Right lobe of liver (tissue), 6 donors: ENCODE results near the gene NOCT. TPM values are rescaled to one million over a fixed set of nuclear protein-coding genes. Genes with fewer than 3 reads are reported as not detected.
A peak's percentile ranks its signal among the peaks of the same experiment; 100 is the strongest.

Experiments
- ATAC-seq, 4 donors: fragments of 200-7000 bp; cut with Tn5 transposase; one replicate each; pipeline ENCODE4 v1.9.1; 2020; ENCODE audit warnings: mild to moderate bottlenecking in 4 of 4, moderate library complexity in 4 of 4
- DNase-seq, 3 donors: peaks; one replicate each; pipeline ENCODE4 v3.0.0-alpha.2; 2020
- H3K27ac ChIP-seq, 3 donors: fragments of 200-600 bp; one replicate each; pipeline ENCODE4 v1.8.0; 2022
- H3K27me3 ChIP-seq, 2 donors: fragments of 200-600 bp; one replicate each; pipeline ENCODE4 v1.8.0; 2022
- H3K36me3 ChIP-seq, 4 donors: fragments of 200-600 bp; sonication (generic) in 1 of 4; one replicate each; pipeline versions ENCODE4 v1.5.1 to v1.8.0; 2017 to 2022; ENCODE audit warnings: control low read depth in 1 of 4
- H3K4me1 ChIP-seq, 4 donors: fragments of 200-600 bp; sonication (generic) in 1 of 4; one replicate each; pipeline versions ENCODE4 v1.5.1 to v1.8.0; 2017 to 2022; ENCODE audit warnings: control low read depth in 1 of 4
- H3K4me3 ChIP-seq, 3 donors: fragments of 200-600 bp; one replicate each; pipeline ENCODE4 v1.8.0; 2022
- H3K9me3 ChIP-seq, 4 donors: fragments of 200-600 bp; sonication (generic) in 1 of 4; one replicate each; pipeline versions ENCODE4 v1.5.1 to v1.8.0; 2017 to 2022; ENCODE audit warnings: control low read depth in 1 of 4
- CTCF ChIP-seq, 4 donors: fragments of 200-600 bp in 3 of 4; fragments of 450-650 bp in 1 of 4; IDR thresholded peaks; one replicate each; pipeline versions ENCODE4 v1.5.1 to v1.8.0; 2016 to 2022; ENCODE audit warnings: antibody characterized with exemption in 4 of 4, mild to moderate bottlenecking in 2 of 4
- POLR2A ChIP-seq: fragments of 450-650 bp; IDR thresholded peaks from one replicate; pipeline ENCODE4 v1.6.1; 2017; ENCODE audit warnings: antibody characterized with exemption, mild to moderate bottlenecking
- WGBS: methylation state at CpG from one replicate; pipeline ENCODE4 v1.1.6; 2018; ENCODE audit warnings: low coverage, low lambda C conversion rate; ENCODE audit not compliant: insufficient coverage; ENCODE audit errors: missing lambda C conversion rate; 5-methylcytosine and 5-hydroxymethylcytosine counted together
- intact Hi-C, 2 donors: fragments of 100-400 bp; cut with DNase I; formaldehyde crosslinking; loops; one replicate each; pipeline versions ENCODE4 v1.11.2 to v1.14.1; 2022
- total RNA-seq, 6 experiments: library from RNA; depleted of rRNA in 2 of 6; stranded (reverse); fragments of >200 nt in 2 of 6; fragmentation: NEBNext Ultra II Directional in 3 of 6; extraction: Animal tissue kit (Norgen Biotek cat#: 25700) in 3 of 6; gene quantifications; one replicate each; pipeline versions ENCODE4 v1.1.0 to v1.2.4, GENCODE V29; 2016 to 2023
- donor health status: DM: no; HTN: yes; CAD: no.
- donor health status: DM: no; HTN: no; CAD: no.
- donor health status: DM: no; HTN: no; CAD: no.
- donor health status: DM: no; HTN: yes; CAD: no.
- donor health status: DM: no; HTN: yes; CAD: no.

NOCT gene
- total RNA-seq, 6 experiments from 2014 or later = 3.5 to 20.5 (median 9.7) TPM

DNA sequence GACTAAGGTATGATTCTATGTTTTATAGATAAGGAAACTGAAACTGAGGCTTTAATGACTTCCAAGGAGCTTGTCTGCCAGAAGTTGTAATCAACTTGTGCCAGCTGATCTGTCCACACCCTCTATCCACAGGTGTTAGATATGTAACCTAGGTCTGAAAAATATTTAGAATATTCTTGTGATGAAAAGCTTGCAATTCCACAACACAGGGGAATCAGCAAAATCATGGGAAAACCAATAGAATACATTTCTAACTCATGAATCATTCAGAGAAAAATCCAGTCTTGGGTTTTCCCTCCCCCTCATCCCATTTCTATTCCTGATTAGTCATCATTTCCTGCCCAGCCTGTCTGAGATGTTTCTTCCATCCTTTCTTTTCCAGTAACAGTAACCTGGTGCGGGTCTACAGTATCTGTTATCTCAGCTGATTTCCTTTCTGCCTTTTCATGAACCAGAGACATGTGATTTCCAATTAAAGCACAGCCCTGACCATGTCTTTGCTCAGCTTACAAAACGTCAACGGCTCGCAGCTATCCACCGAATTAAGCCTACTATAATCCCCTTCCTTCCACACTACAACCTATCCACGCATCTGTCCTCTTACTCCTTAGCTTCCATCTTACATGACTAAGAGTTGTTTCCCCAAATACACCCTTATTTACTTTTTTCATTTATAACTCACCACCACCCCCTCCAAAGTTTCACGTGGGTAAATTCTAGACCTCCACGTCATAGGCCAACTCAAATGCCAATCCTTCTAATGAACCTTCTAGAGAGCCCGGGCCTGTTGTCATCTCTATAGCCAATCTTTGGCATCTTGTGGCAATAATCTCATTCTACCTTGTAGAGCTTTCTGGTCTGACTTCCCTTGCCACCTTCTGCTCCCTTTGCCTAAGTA is 961 bp upstream of the NOCT start:
- H3K27ac ChIP-seq = peak overlapping the region; percentile 95 to 98 (median 96)
- H3K9me3 ChIP-seq = no peaks in the 10 kb centered on the region
- peaks cover 0 to 23% (median 4%) of the 10 kb centered on the region in 4 donors for H3K4me1 ChIP-seq
- DNase-seq (no peak), ATAC-seq (peak; percentile 0 to 57 (median 2))
- no peaks in the 10 kb centered on the region for H3K27me3 ChIP-seq
- TF ChIP-seq CTCF (IDR thresholded peaks at IDR 0.05) = no peak
- intact Hi-C loops = no loop called here
- 38% methylated on average over 9 of the region's 9 CpGs for WGBS
- H3K4me3 ChIP-seq = peak overlapping the region; percentile 58 to 82 (median 65)
- no peaks in the 10 kb centered on the region for H3K36me3 ChIP-seq

DNA sequence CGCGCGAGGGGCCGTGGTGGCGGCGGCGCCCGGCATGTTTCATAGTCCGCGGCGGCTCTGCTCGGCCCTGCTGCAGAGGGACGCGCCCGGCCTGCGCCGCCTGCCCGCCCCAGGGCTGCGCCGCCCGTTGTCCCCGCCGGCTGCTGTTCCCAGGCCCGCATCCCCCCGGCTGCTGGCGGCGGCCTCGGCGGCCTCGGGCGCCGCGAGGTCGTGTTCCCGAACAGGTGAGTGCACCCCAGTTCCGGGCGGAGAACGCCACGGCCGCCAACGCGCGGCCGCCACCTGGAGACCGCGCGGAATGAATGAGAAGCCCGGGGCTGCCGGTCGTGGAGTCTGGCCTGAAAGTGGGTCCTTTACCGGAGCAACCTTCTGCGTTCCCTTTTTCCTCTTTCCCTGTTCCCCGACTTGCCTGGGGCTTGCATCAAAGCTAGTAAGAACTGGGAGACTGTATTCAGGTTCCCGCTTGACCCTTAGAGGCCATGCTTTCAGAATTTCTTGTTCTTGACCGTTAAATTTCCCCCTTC is 429 bp downstream of the NOCT start:
- Histone ChIP-seq H3K9me3 (no peaks in the 10 kb centered on the region), H3K4me1 (peaks cover 0 to 28% (median 6%) of the 10 kb centered on the region in 4 donors), H3K36me3 (no peaks in the 10 kb centered on the region), H3K27ac (peak overlapping the region; percentile 95 to 98 (median 96)), H3K4me3 (peak overlapping the region; percentile 58 to 82 (median 65)), H3K27me3 (no peaks in the 10 kb centered on the region)
- whole genome bisulfite sequencing = 0% methylated on average over 7 of the region's 55 CpGs
- peak; percentile 63 to 76 (median 65) for DNase-seq
- TF ChIP-seq CTCF (IDR thresholded peaks at IDR 0.05) (no peak), POLR2A (peak; percentile 63)
- intact Hi-C loops = no loop called here
- peak; percentile 9 to 45 (median 32) for ATAC-seq

- DNase-seq (no peak), ATAC-seq (no peak)
- 14% methylated on average over 3 of the region's 3 CpGs for WGBS
- Histone ChIP-seq H3K36me3 (no peaks in the 10 kb centered on the region), H3K27ac (peak overlapping the region in 1 of 3 donors; percentile 96), H3K27me3 (no peaks in the 10 kb centered on the region), H3K9me3 (no peaks in the 10 kb centered on the region), H3K4me1 (peaks cover 0 to 28% (median 6%) of the 10 kb centered on the region in 4 donors), H3K4me3 (peak overlapping the region in 1 of 3 donors; percentile 65)
- intact Hi-C loops = no loop called here
- TF ChIP-seq CTCF (IDR thresholded peaks at IDR 0.05) (no peak), POLR2A (no peak)
Measured at GRCh38 chr4:139017861-139018260, 2.3 kb downstream of the NOCT start.

DNA sequence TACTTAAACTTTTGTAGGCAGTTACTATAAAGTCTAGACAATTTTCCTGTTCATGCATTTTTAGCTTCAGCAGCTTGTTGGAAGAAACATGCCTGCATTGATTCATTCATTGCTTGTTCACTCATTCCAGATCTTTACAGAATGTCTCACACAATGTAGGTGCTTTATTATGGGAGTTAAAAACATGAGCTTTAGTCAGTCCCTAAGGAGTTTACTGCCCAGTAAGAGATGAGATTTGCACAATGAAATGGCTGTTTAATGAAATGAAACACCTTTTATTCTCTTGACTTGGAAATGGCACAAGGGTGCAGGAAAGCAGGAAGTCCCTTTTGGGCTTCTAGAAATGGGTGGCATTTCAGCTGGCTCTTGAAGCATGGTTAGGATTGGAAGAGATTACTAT is 2.9 kb downstream of the NOCT start:
- Histone ChIP-seq H3K4me3 (no peak overlapping the region), H3K4me1 (peaks cover 0 to 28% (median 6%) of the 10 kb centered on the region in 4 donors), H3K9me3 (no peaks in the 10 kb centered on the region), H3K27ac (peak overlapping the region in 1 of 3 donors; percentile 96), H3K27me3 (no peaks in the 10 kb centered on the region), H3K36me3 (no peaks in the 10 kb centered on the region)
- no peak for TF ChIP-seq POLR2A
- no peak for TF ChIP-seq CTCF (IDR thresholded peaks at IDR 0.05)
- ATAC-seq = no peak
- intact Hi-C loops = no loop called here
- no peak for DNase-seq
